SK-N-SH (cell line): Measurements from ENCODE around the gene IL15RA. TPM values are rescaled to one million over a fixed set of nuclear protein-coding genes. Genes with fewer than 3 reads are reported as not detected.
A peak's percentile ranks its signal among the peaks of the same experiment; 100 is the strongest.

Source experiments
- CTCF ChIA-PET: fragments of 300-600, 350-600 bp; formaldehyde crosslinking; extraction: SDS; loops from one replicate; lab custom pipeline; 2021; lab: Yijun Ruan, JAX
- POLR2A ChIA-PET: fragments of 350-600 bp; sonication (Branson Sonifier 250); formaldehyde crosslinking; extraction: SDS; loops from one replicate; lab custom pipeline; 2020; ENCODE audit warnings: antibody characterized with exemption, inconsistent platforms; lab: Yijun Ruan, JAX
- DNase-seq: peaks from one replicate; pipeline ENCODE4 v3.0.0; 2012
- H2AFZ ChIP-seq: fragments of 200-600 bp; sonication (generic); 2 replicates; pipeline ENCODE4 v1.8.1; 2016; ENCODE audit warnings: antibody characterized with exemption, mild to moderate bottlenecking, low read depth
- H3F3A ChIP-seq: fragments of 200-600 bp; sonication (generic); replicated peaks from 2 replicates; pipeline ENCODE3; 2016; ENCODE audit warnings: antibody characterized with exemption, mild to moderate bottlenecking; ENCODE audit not compliant: insufficient read depth
- H3K27ac ChIP-seq, 2 experiments: fragments of 200-500 bp in 1 of 2; fragments of 200-600 bp in 1 of 2; sonication (Bioruptor generic) in 1 of 2; sonication (generic), shearing (Covaris generic) in 1 of 2; 2 replicates each; pipeline versions ENCODE4 v1.5.1 to v1.6.1; 2014 to 2016; ENCODE audit warnings: low read depth in 2 of 2, inconsistent platforms in 1 of 2, low read length in 1 of 2, mild to moderate bottlenecking in 1 of 2, mixed read lengths in 1 of 2
- H3K27me3 ChIP-seq: fragments of 200-600 bp; sonication (generic), shearing (Covaris generic); 2 replicates; pipeline ENCODE4 v1.6.1; 2016; ENCODE audit warnings: mixed run types; ENCODE audit not compliant: insufficient read depth
- H3K36me3 ChIP-seq, 2 experiments: fragments of 200-500 bp in 1 of 2; fragments of 200-600 bp in 1 of 2; sonication (Bioruptor generic) in 1 of 2; sonication (generic) in 1 of 2; replicated peaks in 1 of 2; 2 replicates each; pipeline versions ENCODE3 to v1.5.1; 2014 to 2016; ENCODE audit warnings: low read length in 1 of 2, mild to moderate bottlenecking in 1 of 2; ENCODE audit not compliant: insufficient read depth in 2 of 2, control insufficient read depth in 1 of 2
- H3K4me1 ChIP-seq, 2 experiments: fragments of 200-500 bp in 1 of 2; fragments of 200-600 bp in 1 of 2; sonication (Bioruptor generic) in 1 of 2; sonication (generic), shearing (Covaris generic) in 1 of 2; 2 replicates each; pipeline versions ENCODE4 v1.5.1 to v1.6.1; 2014 to 2016; ENCODE audit warnings: low read depth in 1 of 2, low read length in 1 of 2, mixed run types in 1 of 2; ENCODE audit not compliant: insufficient read depth in 2 of 2, control insufficient read depth in 1 of 2
- H3K4me2 ChIP-seq: fragments of 200-600 bp; sonication (generic), shearing (Covaris generic); 2 replicates; pipeline ENCODE4 v1.6.1; 2017; ENCODE audit warnings: mixed run types
- H3K4me3 ChIP-seq, 2 experiments: fragments of 200-500 bp in 1 of 2; fragments of 200-600 bp in 1 of 2; sonication (Bioruptor generic) in 1 of 2; sonication (generic), shearing (Covaris generic) in 1 of 2; 2 replicates each; pipeline versions ENCODE4 v1.5.1 to v1.8.1; 2014 to 2016; ENCODE audit warnings: low read depth in 2 of 2, inconsistent platforms in 1 of 2, low read length in 1 of 2, mild to moderate bottlenecking in 1 of 2, mixed read lengths in 1 of 2, moderate library complexity in 1 of 2
- H3K79me2 ChIP-seq: fragments of 200-600 bp; sonication (generic); 2 replicates; pipeline ENCODE4 v1.8.1; 2017; ENCODE audit warnings: mild to moderate bottlenecking; ENCODE audit not compliant: insufficient read depth
- H3K9ac ChIP-seq: fragments of 200-600 bp; sonication (generic); 2 replicates; pipeline ENCODE4 v1.6.1; 2017; ENCODE audit warnings: mixed run types
- H3K9me2 ChIP-seq: fragments of 200-600 bp; sonication (generic); 2 replicates; pipeline ENCODE4 v1.6.1; 2017; ENCODE audit warnings: mixed run types
- H3K9me3 ChIP-seq: fragments of 200-600 bp; sonication (generic); 2 replicates; pipeline ENCODE4 v1.6.1; 2017; ENCODE audit warnings: mixed run types, mild to moderate bottlenecking, moderate library complexity
- H4K20me1 ChIP-seq: fragments of 200-600 bp; sonication (generic); 2 replicates; pipeline ENCODE4 v1.6.1; 2017; ENCODE audit warnings: mild to moderate bottlenecking, mixed run types; ENCODE audit not compliant: insufficient read depth
- ELF1 ChIP-seq: IDR thresholded peaks from 2 replicates; pipeline ENCODE4 v1.4.0; 2012
- EP300 ChIP-seq, 2 experiments: IDR thresholded peaks; 2 replicates each; pipeline versions ENCODE4 v1.4.0 to v1.6.1; 2012; ENCODE audit warnings: borderline replicate concordance in 1 of 2, low read depth in 1 of 2, low read length in 1 of 2
- FOSL2 ChIP-seq: IDR thresholded peaks from 2 replicates; pipeline ENCODE4 v1.4.0; 2012; ENCODE audit warnings: low read depth, mild to moderate bottlenecking, moderate library complexity, borderline replicate concordance
- FOXJ3 ChIP-seq: sonication (generic); formaldehyde crosslinking; IDR thresholded peaks from 2 replicates; pipeline ENCODE4 v1.5.1; 2020; ENCODE audit warnings: mild to moderate bottlenecking, missing genetic modification reagents
- GATA2 ChIP-seq: sonication (generic); formaldehyde crosslinking; IDR thresholded peaks from 2 replicates; pipeline ENCODE4 v1.5.0; 2020; ENCODE audit warnings: mild to moderate bottlenecking, missing genetic modification reagents
- JUND ChIP-seq: IDR thresholded peaks from 2 replicates; pipeline ENCODE4 v1.4.0; 2012
- NFIC ChIP-seq: IDR thresholded peaks from 2 replicates; pipeline ENCODE4 v1.4.0; 2012; ENCODE audit warnings: borderline replicate concordance
- PBX3 ChIP-seq: IDR thresholded peaks from 2 replicates; pipeline ENCODE4; 2012
- POLR2AphosphoS5 ChIP-seq: IDR thresholded peaks from 2 replicates; pipeline ENCODE4 v1.6.1; 2012; ENCODE audit warnings: low read depth, low read length
- TAF1 ChIP-seq: IDR thresholded peaks from 2 replicates; pipeline ENCODE4 v1.6.1; 2012; ENCODE audit warnings: low read depth, mild to moderate bottlenecking, low read length, moderate library complexity, borderline replicate concordance
- TCF12 ChIP-seq: IDR thresholded peaks from 2 replicates; pipeline ENCODE4 v1.4.0; 2012
- TEAD4 ChIP-seq: IDR thresholded peaks from 2 replicates; pipeline ENCODE4 v1.4.0; 2012; ENCODE audit warnings: mild to moderate bottlenecking, borderline replicate concordance; ENCODE audit not compliant: insufficient read depth
- YY1 ChIP-seq: IDR thresholded peaks from 2 replicates; pipeline ENCODE4 v1.4.0; 2012; ENCODE audit warnings: low read depth, mild to moderate bottlenecking
- WGBS: methylation state at CpG from one replicate; pipeline ENCODE4 v1.1.6; 2017; ENCODE audit warnings: low lambda C conversion rate; 5-methylcytosine and 5-hydroxymethylcytosine counted together
- polyA plus RNA-seq, 3 experiments: library from polyadenylated mRNA; depleted of rRNA; stranded (reverse); fragments of >200 nt; gene quantifications; 2 replicates each; pipeline ENCODE4 v1.2.3, GENCODE V29; 2012
- TF ChIP-seq, protein P1 (sequence below): IDR thresholded peaks from 2 replicates; pipeline ENCODE4 v1.4.0; 2012; ENCODE audit warnings: low read depth

The IL15RA gene
- polyA plus RNA-seq, 1 of the 3 experiments (the other 2 are of a cell fraction): 2.1 TPM

DNA sequence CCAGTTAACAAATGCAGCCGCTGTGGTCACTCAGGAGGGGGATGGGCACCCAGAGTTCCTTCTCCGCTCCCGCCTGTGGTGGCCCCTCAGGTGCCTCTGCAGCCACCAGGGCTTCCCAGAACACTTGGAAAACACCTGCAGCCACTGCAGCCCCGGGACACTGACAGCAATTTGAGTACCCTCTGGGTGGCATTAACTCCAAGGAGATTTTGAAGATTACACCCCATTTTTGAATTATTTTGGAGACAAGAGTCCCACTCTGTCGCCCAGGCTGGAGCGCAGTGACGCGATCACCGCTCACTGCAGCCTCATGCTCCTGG lies 32.2 kb downstream of the IL15RA start:
- Histone ChIP-seq H3K4me1 (peaks cover 3 to 23% of the 10 kb centered on the region in 2 experiments; a peak in 3 of 4 replicates), H3K9ac (peak overlapping the region; percentile 51; the same call in 1 of the 2 replicates), H3K9me3 (no peaks in the 10 kb centered on the region), H3K4me3 (no peak overlapping the region), H3K27ac (peak overlapping the region in 1 of 2 experiments; percentile 100; a peak in 2 of 4 replicates), H3K9me2 (no peaks in the 10 kb centered on the region), H3K79me2 (no peaks in the 10 kb centered on the region), H4K20me1 (no peaks in the 10 kb centered on the region), H3K36me3 (no peaks in the 10 kb centered on the region), H3F3A (peaks cover 24% of the 10 kb centered on the region), H3K27me3 (no peaks in the 10 kb centered on the region), H3K4me2 (peak overlapping the region; percentile 50; the same call in 1 of the 2 replicates), H2AFZ (peak overlapping the region; percentile 85)
- WGBS: 90% methylated on average over 8 of the region's 9 CpGs
- ChIA-PET POLR2A (no interaction called here), CTCF (no interaction called here)
- DNase-seq: no peak
- TF ChIP-seq TEAD4: no peak

DNA sequence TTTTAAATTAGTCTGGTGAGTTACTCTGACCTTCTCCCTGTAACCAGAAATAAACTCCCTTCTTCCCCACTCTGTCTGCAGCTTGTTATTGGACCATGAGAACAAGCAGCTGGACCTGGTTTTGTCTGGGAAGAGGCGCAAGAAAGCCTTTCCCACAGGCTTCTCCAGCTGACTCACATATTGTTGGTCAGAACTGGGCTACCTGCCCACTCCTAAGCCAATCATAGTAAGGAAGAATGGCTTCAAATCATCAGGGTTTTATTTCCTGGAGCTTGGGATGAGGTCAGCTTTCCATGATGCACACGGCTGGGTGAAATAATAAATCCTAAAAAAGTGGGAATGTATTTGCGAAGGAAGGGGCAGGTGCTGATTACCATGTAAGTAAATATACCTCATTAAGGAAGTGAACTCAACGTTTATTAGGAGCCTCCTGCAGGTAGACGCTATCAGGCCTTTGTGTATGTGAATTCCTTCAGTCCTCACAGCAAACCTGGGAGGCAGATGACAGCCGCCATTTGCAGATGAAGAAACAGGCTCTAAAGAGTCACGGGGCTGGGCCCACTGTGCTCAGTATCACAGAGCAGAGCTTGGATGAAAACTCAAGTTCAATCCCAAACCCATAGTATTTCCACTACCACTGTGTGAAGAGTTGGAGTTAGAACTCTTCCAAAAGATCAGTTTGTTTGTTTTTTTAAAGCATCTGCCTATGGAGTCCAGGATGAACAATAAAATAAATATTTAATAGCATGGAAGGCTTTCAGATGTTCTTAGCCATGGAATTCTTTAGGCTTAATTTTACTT lies 32.8 kb downstream of the IL15RA start:
- WGBS: 48% methylated on average over 7 of the region's 7 CpGs
- ChIA-PET POLR2A (no interaction called here), CTCF (interaction anchor here (0.6 to 1.6 kb wide), 3 partner anchors 142 to 478 kb away, joined by 3 to 6 read pairs (median 4); no protein-coding TSS in a partner anchor)
- no peak for DNase-seq
- H3K4me2 ChIP-seq: peak overlapping the region; percentile 50; the same call in 1 of the 2 replicates
- H3K4me1 ChIP-seq: peaks cover 3 to 23% of the 10 kb centered on the region in 2 experiments; a peak in 3 of 4 replicates
- no peaks in the 10 kb centered on the region for H3K27me3 ChIP-seq
- H4K20me1 ChIP-seq: no peaks in the 10 kb centered on the region
- H3K36me3 ChIP-seq: no peaks in the 10 kb centered on the region
- peak overlapping the region; percentile 64; the same call in 1 of the 2 replicates for H3K9ac ChIP-seq
- H3K4me3 ChIP-seq: no peak overlapping the region
- peaks cover 24% of the 10 kb centered on the region for H3F3A ChIP-seq
- 0 out of 2 replicates have a peak, but pooled peaks have one; percentile 16 for TF ChIP-seq ELF1
- no peak for TF ChIP-seq YY1
- no peak for TF ChIP-seq GATA2 (CRISPR knock-in tag)
- no peak for TF ChIP-seq TAF1
- peak; percentile 64 for TF ChIP-seq JUND
- TF ChIP-seq, protein P1, sequence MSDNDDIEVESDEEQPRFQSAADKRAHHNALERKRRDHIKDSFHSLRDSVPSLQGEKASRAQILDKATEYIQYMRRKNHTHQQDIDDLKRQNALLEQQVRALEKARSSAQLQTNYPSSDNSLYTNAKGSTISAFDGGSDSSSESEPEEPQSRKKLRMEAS: 0 out of 2 replicates have a peak, but pooled peaks have one; percentile 31
- TF ChIP-seq FOSL2: peak; percentile 82
- peak in 1 of 2 experiments; percentile 60; a peak in 1 of 4 replicates for TF ChIP-seq EP300 (IDR thresholded peaks at IDR 0.05; ENCODE audit: borderline replicate concordance in 1 of 2, low read depth in 1 of 2, low read length in 1 of 2)
- peak; percentile 33; the same call in 1 of the 2 replicates for TF ChIP-seq POLR2AphosphoS5
- TF ChIP-seq PBX3: peak; percentile 64; the same call in 1 of the 2 replicates
- peak; percentile 91 for TF ChIP-seq TCF12
- TF ChIP-seq NFIC: peak; percentile 85
- no peak for TF ChIP-seq FOXJ3
- H3K9me2 ChIP-seq: no peaks in the 10 kb centered on the region
- H2AFZ ChIP-seq: peak overlapping the region; percentile 60
- no peaks in the 10 kb centered on the region for H3K79me2 ChIP-seq
- H3K9me3 ChIP-seq: no peaks in the 10 kb centered on the region
- peak overlapping the region in 1 of 2 experiments; percentile 100; a peak in 2 of 4 replicates for H3K27ac ChIP-seq
